D341Med (cell line): ENCODE data around the gene RASSF7.
A peak's percentile ranks its signal among the peaks of the same experiment; 100 is the strongest.

Experiments used
- DNase-seq: peaks from one replicate; pipeline ENCODE4 v3.0.0; 2012; ENCODE audit warnings: low spot score

Gene RASSF7

DNA sequence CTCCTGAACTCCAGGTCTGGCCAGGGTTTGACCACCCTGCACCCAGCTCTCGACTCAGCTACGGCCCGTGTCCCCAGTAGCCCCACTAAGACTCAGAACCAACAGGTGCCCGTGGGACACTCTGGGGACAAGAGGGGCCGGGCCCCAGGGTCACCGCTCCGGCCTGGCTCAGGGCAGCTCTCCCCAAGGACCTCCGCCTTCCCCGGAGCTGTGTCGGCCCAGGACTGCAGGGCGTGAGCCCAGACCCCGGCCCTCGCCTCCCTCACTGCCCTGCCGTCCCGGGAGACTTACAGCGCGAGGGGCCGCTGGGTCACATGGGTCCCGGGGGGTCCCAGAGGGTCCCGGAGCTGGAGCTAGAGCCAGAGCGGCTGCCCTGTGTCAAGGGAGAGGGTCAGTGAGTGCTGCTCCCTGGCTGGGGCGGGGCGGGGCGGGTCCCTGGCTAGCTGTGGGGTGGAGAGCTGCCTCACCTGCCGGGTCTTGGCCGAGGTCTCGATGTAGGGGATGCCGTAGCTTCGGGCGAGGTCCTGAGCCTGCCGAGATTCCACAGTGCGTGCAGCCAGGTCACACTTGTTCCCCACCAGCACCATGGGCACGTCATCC is 27.7 kb upstream of the RASSF7 start:
- no peak for DNase-seq

DNA sequence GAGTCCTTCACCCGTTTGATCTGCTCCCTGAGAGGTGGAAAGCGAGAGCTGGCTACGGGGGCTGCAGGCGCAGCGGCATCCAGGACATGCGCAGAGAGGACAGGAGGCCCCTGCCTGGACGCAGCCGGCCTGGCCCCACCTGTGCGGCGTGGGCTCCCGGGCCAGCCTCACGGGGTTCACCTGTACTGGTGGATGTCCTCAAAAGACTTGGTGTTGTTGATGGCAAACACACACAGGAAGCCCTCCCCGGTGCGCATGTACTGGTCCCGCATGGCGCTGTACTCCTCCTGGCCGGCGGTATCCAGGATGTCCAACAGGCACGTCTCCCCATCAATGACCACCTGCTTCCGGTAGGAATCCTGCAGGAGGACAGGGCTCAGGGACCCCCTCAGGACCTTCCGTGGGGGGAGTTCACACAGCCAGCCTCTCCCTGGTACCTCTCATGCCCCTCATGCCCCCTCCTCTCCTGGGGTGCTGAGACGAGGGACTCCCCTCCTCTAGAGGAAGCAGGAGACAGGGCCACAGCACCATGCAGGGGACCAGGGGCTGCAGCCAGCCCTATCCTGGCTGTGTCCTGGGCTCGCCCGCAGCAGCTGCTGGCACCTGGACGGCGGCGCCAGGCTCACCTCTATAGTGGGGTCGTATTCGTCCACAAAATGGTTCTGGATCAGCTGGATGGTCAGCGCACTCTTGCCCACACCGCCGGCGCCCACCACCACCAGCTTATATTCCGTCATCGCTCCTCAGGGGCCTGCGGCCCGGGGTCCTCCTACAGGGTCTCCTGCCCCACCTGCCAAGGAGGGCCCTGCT is 27.0 kb upstream of the RASSF7 start:
- DNase-seq = no peak

- peak; percentile 64 for DNase-seq
These were observed 26.2 kb upstream of the RASSF7 start for GRCh38 chr11:534396-535209.

DNA sequence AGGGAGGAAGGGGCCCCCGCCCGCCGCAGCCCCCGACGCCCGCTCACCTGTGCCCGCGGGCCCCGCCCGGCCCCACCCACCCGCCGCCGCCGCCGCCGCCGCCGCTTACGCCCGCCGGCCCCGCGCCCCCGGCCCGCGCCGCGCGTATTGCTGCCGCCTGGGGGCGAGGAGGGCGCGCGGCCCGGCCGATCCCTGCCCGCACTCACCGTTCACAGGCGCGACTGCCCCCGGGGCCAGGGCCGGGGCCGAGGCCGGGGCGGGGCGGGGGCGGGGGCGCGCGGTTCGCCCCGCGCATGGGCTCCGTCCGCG is 25.6 kb upstream of the RASSF7 start:
- no peak for DNase-seq

DNA sequence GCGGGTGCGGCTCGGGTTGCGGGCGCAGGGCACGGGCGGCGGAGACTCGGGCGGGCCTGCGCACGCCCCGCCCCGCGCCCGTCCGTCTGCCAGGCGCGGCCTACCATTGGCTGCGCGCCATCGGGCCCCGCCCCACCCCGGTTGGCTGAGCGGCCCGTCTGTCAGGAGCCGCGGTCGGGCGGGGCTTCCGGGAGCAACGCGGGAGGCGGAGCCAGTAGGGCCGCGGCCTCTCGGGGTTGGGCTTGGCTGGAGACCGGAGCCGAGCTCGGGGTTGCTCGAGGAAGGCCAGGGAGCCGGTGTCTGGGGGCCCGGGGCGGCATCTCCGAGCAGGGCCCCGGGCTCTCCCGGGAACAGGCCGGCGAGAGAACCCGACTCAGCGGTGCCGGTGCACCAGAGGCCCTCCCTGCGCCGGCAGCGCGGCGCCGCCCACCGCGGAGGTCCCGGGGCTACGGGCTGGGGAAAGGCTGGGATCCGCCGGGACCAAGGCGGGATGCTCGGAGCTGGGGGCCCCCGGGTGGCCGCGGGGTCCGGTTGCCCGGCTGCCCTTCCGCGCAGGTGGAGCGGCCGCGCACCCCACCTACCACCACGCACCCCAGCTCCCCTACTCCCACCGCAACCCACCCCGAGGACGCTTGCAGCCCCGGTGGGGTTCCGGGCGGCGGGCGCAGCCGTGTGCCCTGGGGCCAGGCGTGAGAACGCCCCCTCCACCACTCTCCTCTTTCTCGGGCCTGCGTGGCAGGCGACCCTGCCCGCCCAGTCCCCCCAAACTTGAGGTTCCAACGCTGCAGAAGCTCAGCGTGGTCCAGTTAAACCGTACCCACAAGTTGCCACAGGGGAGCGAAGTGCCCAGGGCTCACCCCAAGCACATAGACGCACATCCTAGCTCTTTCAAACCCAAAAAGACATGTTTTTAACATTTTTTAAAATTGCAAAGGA is 25.0 kb upstream of the RASSF7 start, which contains the start of gene HRAS:
Gene HRAS, minus strand, starts transcription at position 58 of the 936 bp plus-strand sequence.
- peak; percentile 100 for DNase-seq

- DNase-seq = peak; percentile 83
These were observed 23.7 kb upstream of the RASSF7 start, which contains the start of gene LRRC56 for GRCh38 chr11:536841-537621. TSS of gene LRRC56 (plus strand) at chr11:537527. CDS start at chr11:540685, 3,158 bp downstream.

DNA sequence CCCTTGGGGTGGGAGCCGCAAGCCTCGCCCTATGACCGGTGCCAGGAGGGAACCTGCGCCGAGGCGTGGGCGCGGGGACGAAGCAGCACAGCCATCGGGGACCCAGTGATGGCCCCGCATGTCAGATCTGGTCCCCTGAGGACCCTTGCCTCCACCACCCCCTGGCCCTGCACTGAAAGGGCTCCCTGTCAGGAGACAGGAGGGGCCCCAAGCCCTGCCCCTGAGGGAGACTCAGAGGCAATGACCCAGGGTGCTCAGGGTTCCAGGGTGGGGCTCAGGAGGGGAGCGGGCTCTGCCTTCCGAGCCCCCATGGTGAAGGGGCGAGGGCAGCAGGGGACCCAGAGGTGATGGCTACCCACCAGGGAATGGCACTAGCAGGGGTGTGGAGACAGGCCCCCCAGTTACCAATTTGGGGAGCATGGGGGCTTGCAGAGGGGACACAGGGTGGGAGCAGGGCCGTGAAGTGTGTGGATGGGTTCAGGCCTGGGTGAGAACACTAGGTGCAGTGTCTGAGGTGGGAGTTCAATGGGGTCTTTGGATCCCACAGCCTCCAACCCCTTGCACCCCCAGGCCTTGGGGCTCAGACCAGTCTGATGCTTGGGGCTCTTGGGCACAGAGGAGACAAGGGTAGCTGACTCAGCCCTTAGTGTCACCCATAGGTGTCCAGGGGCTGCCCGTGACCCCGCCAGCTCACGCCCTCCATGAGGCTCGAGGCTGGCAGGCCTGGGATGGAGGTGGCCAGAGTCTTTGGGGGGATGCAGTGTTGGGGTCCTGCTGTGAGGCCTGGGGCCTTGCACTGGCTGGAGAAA is 22.9 kb upstream of the RASSF7 start:
- DNase-seq = no peak

DNA sequence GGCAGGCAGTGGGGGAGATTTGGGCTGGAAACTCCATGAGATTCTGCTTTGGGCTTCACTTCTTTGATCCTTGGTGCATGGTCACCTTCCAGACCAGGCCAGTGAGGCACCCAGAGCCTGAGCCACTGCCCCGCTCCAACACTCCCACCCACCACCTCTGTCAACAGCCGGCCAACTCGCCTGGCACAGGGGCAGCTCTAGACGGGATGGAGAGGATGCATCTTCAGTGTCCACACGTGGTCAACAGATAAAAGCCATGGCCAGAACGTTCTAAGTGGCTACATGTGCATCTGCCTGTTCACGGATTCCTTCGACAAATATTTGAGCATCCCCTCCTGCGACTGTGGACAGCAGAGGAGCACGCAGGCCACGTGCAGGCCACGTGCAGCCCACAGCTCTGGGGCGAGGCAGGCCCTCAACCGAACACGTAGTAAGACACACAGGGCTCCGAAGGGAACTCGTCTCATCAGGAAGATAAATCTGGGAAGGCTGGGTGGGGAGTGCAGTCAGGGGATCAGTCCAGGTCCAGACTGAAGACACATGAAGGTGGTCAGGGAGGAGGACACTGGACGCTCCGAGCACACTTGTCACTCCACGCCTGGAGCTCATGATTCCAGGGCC is 22.2 kb upstream of the RASSF7 start:
- no peak for DNase-seq

GRCh38 chr11:539971-540481 is 20.7 kb upstream of the RASSF7 start:
- no peak for DNase-seq

- DNase-seq = no peak
These were observed 20.0 kb upstream of the RASSF7 start for GRCh38 chr11:540583-541432.

DNA sequence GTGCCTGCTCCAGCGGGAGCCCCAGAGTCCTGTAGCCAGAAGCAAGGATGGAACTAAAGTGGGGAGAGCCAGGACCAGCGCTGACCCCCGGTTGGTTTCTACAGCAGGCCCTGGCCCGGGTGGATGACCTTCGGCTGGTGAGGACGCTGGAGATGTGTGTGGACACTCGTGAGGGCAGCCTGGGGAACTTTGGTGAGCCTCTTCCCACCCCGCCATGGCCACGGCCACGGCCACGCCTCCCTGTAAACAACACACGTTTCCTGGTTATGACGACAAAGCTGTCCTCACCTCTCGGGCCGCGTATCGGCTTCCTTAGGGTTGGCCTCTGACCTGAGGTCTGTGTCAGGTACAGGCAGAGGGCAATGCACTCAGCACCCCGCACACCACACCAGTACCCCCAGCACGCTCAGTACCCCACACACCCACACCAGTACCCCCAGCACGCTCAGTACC is 19.3 kb upstream of the RASSF7 start:
- no peak for DNase-seq

- DNase-seq = no peak
These were observed 16.0 kb upstream of the RASSF7 start for GRCh38 chr11:544817-545166.

GRCh38 chr11:545171-545570 is 15.6 kb upstream of the RASSF7 start:
- no peak for DNase-seq

- DNase-seq = no peak
These were observed 11.8 kb upstream of the RASSF7 start for GRCh38 chr11:548700-549603.

DNA sequence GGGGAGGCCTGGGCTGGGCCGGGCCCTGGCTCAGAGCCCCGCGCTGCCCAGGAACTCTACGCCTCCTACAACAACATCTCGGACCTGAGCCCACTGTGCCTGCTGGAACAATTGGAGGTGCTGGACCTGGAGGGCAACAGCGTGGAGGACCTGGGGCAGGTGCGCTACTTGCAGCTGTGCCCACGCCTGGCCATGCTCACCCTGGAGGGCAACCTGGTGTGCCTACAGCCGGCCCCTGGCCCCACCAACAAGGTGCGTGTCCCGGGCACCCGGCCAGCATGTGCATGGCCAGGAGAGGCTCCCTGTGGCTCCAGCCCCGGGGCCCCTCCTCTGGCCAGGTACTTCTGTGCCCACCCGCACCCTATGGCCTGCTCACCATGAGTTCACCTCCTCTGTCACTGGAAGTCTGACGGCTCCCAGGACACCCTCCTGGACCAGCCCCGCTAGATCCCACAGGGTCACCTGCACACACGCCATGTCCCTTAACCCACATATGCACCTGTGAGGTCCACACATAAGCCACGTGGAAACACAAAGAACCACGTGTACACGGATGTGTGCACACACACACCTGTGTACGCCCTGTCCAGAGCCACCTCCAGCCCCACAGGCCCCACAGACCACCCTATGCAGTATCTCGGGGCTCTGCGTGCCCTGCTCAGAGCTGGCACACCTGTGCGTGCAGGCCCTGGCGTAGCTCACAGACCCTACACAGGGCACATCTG is 10.6 kb upstream of the RASSF7 start:
- no peak for DNase-seq

GRCh38 chr11:550746-551085 is 10.1 kb upstream of the RASSF7 start:
- DNase-seq = no peak

DNA sequence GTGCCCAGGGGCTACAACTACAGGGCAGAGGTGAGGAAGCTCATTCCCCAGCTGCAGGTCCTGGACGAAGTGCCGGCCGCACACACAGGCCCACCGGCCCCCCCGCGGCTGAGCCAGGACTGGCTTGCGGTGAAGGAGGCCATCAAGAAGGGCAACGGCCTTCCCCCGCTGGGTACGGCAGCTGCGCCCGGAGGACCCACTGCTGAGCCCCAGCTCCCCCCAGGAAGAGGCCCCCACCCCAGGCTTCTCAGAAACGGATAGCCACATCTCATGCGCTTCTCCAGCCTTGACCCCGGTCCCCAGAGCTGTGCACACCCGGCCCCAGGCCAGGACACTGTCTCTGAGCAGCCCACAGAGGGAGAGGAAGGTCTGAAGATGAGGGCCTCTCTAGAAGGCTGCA is 9.6 kb upstream of the RASSF7 start:
- DNase-seq = no peak
